A673 (cell line): ENCODE measurements around the gene FBLN1.

Experiments used
- EZH2 ChIP-seq: fragments of 200-600 bp; sonication (generic); IDR thresholded peaks from 2 replicates; pipeline ENCODE4 v1.6.1; 2017; ENCODE audit warnings: borderline replicate concordance, low read depth, mild to moderate bottlenecking, mixed read lengths, antibody characterized with exemption, low read length; ENCODE audit not compliant: poor library complexity, severe bottlenecking
- TF ChIP-seq, protein P1 (sequence below): fragments of 300-800, 200-600 bp; sonication (generic); conservative IDR thresholded peaks from 2 replicates; pipeline ENCODE4 v1.5.1; 2017; ENCODE audit warnings: low read depth, mild to moderate bottlenecking, antibody characterized with exemption, low read length, moderate library complexity, mixed read lengths

DNA sequence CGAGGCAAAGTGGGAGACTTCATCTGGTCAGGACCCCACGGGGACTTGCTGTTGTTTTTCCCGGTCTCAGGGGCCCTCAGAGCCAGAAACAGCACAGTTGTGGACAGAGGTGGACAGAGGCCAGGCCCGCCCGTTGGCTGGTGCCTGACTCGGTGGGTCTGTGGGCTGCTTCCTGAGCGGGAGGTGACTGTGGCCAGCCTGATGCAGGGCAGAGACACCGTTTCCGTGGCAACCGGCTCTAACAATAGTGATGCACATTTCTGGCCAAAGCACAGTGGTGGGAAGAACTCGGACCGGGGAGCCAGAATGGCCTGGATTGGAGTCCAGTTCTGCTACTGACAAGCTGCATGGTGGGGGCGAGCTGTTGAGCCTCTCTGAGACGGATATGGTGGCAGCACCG lies 110.3 kb downstream of the FBLN1 start:
- TF ChIP-seq EZH2: no peak
- TF ChIP-seq, protein P1, sequence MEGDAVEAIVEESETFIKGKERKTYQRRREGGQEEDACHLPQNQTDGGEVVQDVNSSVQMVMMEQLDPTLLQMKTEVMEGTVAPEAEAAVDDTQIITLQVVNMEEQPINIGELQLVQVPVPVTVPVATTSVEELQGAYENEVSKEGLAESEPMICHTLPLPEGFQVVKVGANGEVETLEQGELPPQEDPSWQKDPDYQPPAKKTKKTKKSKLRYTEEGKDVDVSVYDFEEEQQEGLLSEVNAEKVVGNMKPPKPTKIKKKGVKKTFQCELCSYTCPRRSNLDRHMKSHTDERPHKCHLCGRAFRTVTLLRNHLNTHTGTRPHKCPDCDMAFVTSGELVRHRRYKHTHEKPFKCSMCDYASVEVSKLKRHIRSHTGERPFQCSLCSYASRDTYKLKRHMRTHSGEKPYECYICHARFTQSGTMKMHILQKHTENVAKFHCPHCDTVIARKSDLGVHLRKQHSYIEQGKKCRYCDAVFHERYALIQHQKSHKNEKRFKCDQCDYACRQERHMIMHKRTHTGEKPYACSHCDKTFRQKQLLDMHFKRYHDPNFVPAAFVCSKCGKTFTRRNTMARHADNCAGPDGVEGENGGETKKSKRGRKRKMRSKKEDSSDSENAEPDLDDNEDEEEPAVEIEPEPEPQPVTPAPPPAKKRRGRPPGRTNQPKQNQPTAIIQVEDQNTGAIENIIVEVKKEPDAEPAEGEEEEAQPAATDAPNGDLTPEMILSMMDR: no peak
